ENCODE results near the gene TYW1. TPM values are rescaled to one million over a fixed set of nuclear protein-coding genes. Genes with fewer than 3 reads are reported as not detected.
A peak's percentile ranks its signal among the peaks of the same experiment; 100 is the strongest.
"Not testable (repeated sequence)": the region's sequence is repeated elsewhere in the genome, so short reads cannot be mapped to it uniquely, and the experiment has no call there.

Gene TYW1
- total RNA-seq, 1 experiment from 2014 or later: 16.8 TPM

DNA sequence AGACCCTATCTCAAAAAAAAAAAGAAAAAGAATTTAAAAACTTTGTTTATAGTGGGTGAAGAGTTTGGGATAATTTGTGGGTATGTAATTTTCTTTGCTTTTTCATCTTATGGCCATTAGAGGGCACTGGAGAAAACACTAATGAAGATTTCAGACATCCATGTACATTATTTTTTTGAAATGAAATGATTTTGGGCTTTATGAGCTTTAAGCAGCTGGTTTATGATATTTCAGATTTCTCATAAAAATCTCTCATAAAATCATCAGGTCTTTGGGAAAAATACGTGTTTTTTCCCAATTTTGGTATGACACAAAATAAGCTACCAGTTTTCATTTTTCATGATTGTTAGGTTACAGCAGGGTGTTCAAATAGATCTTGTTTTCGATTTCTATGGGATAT is 44.2 kb downstream of the TYW1 start:
- CTCF ChIA-PET: interaction anchor here (0.7 kb wide), 1 partner anchor 270 kb away, joined by 3 read pairs; no protein-coding TSS in a partner anchor
- intact Hi-C loops (cut with micrococcal nuclease; ENCODE audit: unreplicated experiment): not testable (repeated sequence)

GRCh38 chr7:67042781-67043558 is 46.3 kb downstream of the TYW1 start:
- H3K4me1 ChIP-seq (ENCODE audit: insufficient read depth, low read length, poor library complexity, severe bottlenecking); H3K27me3 ChIP-seq (replicated peaks; ENCODE audit: insufficient read depth, low read depth, low read length, poor library complexity); H3K9me3 ChIP-seq (ENCODE audit: low read depth, low read length, poor library complexity, severe bottlenecking); POLR2A ChIA-PET (ENCODE audit: low non-redundant PET); intact Hi-C loops (cut with micrococcal nuclease; ENCODE audit: unreplicated experiment); H3K36me3 ChIP-seq (ENCODE audit: insufficient read depth, low read length, poor library complexity, severe bottlenecking); CTCF ChIA-PET; H3K27ac ChIP-seq (ENCODE audit: low read depth, low read length, poor library complexity, severe bottlenecking); BruUV-seq (replicated peaks); H3K4me3 ChIP-seq (ENCODE audit: low read depth, low read length, poor library complexity, severe bottlenecking): not testable (repeated sequence)
- peak; percentile 35 for DNase-seq (ENCODE audit: low spot score)

More for the DNA sequence above, 44.2 kb downstream of the TYW1 start:
- H3K9me3 ChIP-seq (ENCODE audit: low read depth, low read length, poor library complexity, severe bottlenecking); BruUV-seq (replicated peaks); H3K36me3 ChIP-seq (ENCODE audit: insufficient read depth, low read length, poor library complexity, severe bottlenecking); H3K27me3 ChIP-seq (replicated peaks; ENCODE audit: insufficient read depth, low read depth, low read length, poor library complexity); DNase-seq (ENCODE audit: low spot score); H3K4me1 ChIP-seq (ENCODE audit: insufficient read depth, low read length, poor library complexity, severe bottlenecking); H3K4me3 ChIP-seq (ENCODE audit: low read depth, low read length, poor library complexity, severe bottlenecking); POLR2A ChIA-PET (ENCODE audit: low non-redundant PET); H3K27ac ChIP-seq (ENCODE audit: low read depth, low read length, poor library complexity, severe bottlenecking): not testable (repeated sequence)
- TF ChIP-seq CTCF (conservative IDR thresholded peaks at IDR 0.05; ENCODE audit: low read depth, low read length): peak; percentile 57

- H3K27me3 ChIP-seq (replicated peaks; ENCODE audit: insufficient read depth, low read depth, low read length, poor library complexity); intact Hi-C loops (cut with micrococcal nuclease; ENCODE audit: unreplicated experiment); CTCF ChIA-PET; H3K27ac ChIP-seq (ENCODE audit: low read depth, low read length, poor library complexity, severe bottlenecking); H3K36me3 ChIP-seq (ENCODE audit: insufficient read depth, low read length, poor library complexity, severe bottlenecking); H3K4me3 ChIP-seq (ENCODE audit: low read depth, low read length, poor library complexity, severe bottlenecking); H3K9me3 ChIP-seq (ENCODE audit: low read depth, low read length, poor library complexity, severe bottlenecking); POLR2A ChIA-PET (ENCODE audit: low non-redundant PET); BruUV-seq (replicated peaks); DNase-seq (ENCODE audit: low spot score); H3K4me1 ChIP-seq (ENCODE audit: insufficient read depth, low read length, poor library complexity, severe bottlenecking): not testable (repeated sequence)
Observed at GRCh38 chr7:67043559-67043930, 46.9 kb downstream of the TYW1 start.

GRCh38 chr7:67045496-67045995 is 48.9 kb downstream of the TYW1 start:
- intact Hi-C loops (cut with micrococcal nuclease; ENCODE audit: unreplicated experiment): no loop called here
- BruUV-seq (replicated peaks): no TSS peak
- no peak overlapping the region for H3K27ac ChIP-seq (ENCODE audit: low read depth, low read length, poor library complexity, severe bottlenecking)

GRCh38 chr7:67046819-67047218 is 50.2 kb downstream of the TYW1 start:
- H3K9me3 ChIP-seq (ENCODE audit: low read depth, low read length, poor library complexity, severe bottlenecking); H3K27me3 ChIP-seq (replicated peaks; ENCODE audit: insufficient read depth, low read depth, low read length, poor library complexity); H3K4me3 ChIP-seq (ENCODE audit: low read depth, low read length, poor library complexity, severe bottlenecking); BruUV-seq (replicated peaks); POLR2A ChIA-PET (ENCODE audit: low non-redundant PET); DNase-seq (ENCODE audit: low spot score); H3K36me3 ChIP-seq (ENCODE audit: insufficient read depth, low read length, poor library complexity, severe bottlenecking); H3K27ac ChIP-seq (ENCODE audit: low read depth, low read length, poor library complexity, severe bottlenecking); CTCF ChIA-PET; intact Hi-C loops (cut with micrococcal nuclease; ENCODE audit: unreplicated experiment); H3K4me1 ChIP-seq (ENCODE audit: insufficient read depth, low read length, poor library complexity, severe bottlenecking): not testable (repeated sequence)

More at GRCh38 chr7:67045496-67045995, 48.9 kb downstream of the TYW1 start:
- no peaks in the 10 kb centered on the region for H3K27me3 ChIP-seq (replicated peaks; ENCODE audit: insufficient read depth, low read depth, low read length, poor library complexity)
- H3K9me3 ChIP-seq (ENCODE audit: low read depth, low read length, poor library complexity, severe bottlenecking): no peaks in the 10 kb centered on the region
- ChIA-PET CTCF (no interaction called here), POLR2A (ENCODE audit: low non-redundant PET) (no interaction called here)
- TF ChIP-seq EZH2 (IDR thresholded peaks at IDR 0.05; ENCODE audit: borderline replicate concordance, low read depth, low read length, poor library complexity, severe bottlenecking) (no peak), CTCF (conservative IDR thresholded peaks at IDR 0.05; ENCODE audit: low read depth, low read length) (no peak)
- H3K4me1 ChIP-seq (ENCODE audit: insufficient read depth, low read length, poor library complexity, severe bottlenecking): peaks cover 5% of the 10 kb centered on the region
- H3K36me3 ChIP-seq (ENCODE audit: insufficient read depth, low read length, poor library complexity, severe bottlenecking): no peaks in the 10 kb centered on the region
- no peak for DNase-seq (ENCODE audit: low spot score)
- no peak overlapping the region for H3K4me3 ChIP-seq (ENCODE audit: low read depth, low read length, poor library complexity, severe bottlenecking)

GRCh38 chr7:67049908-67050307 is 53.3 kb downstream of the TYW1 start:
- H3K27ac ChIP-seq (ENCODE audit: low read depth, low read length, poor library complexity, severe bottlenecking); H3K36me3 ChIP-seq (ENCODE audit: insufficient read depth, low read length, poor library complexity, severe bottlenecking); POLR2A ChIA-PET (ENCODE audit: low non-redundant PET); DNase-seq (ENCODE audit: low spot score); H3K4me3 ChIP-seq (ENCODE audit: low read depth, low read length, poor library complexity, severe bottlenecking); H3K27me3 ChIP-seq (replicated peaks; ENCODE audit: insufficient read depth, low read depth, low read length, poor library complexity); H3K4me1 ChIP-seq (ENCODE audit: insufficient read depth, low read length, poor library complexity, severe bottlenecking); CTCF ChIA-PET; BruUV-seq (replicated peaks); H3K9me3 ChIP-seq (ENCODE audit: low read depth, low read length, poor library complexity, severe bottlenecking); intact Hi-C loops (cut with micrococcal nuclease; ENCODE audit: unreplicated experiment): not testable (repeated sequence)
